IPS-20b (cell line): ENCODE measurements around the gene PAFAH1B2.
"Not testable (repeated sequence)": the region's sequence is repeated elsewhere in the genome, so short reads cannot be mapped to it uniquely, and the experiment has no call there.

Source experiments
- H3K27ac ChIP-seq: one replicate; pipeline ENCODE4 v1.5.1; 2013; ENCODE audit warnings: low read length
- H3K27me3 ChIP-seq: 2 replicates; pipeline ENCODE4 v1.6.1; 2013; ENCODE audit warnings: mild to moderate bottlenecking, low read length, inconsistent platforms; ENCODE audit not compliant: insufficient read depth
- H3K36me3 ChIP-seq: 2 replicates; pipeline ENCODE4 v1.6.1; 2013; ENCODE audit warnings: low read depth, mild to moderate bottlenecking, inconsistent platforms, low read length, moderate library complexity; ENCODE audit not compliant: insufficient read depth
- H3K4me1 ChIP-seq: 2 replicates; pipeline ENCODE4 v1.6.1; 2013; ENCODE audit warnings: mild to moderate bottlenecking, control low read depth, inconsistent platforms, low read length, moderate library complexity; ENCODE audit not compliant: insufficient read depth
- H3K4me3 ChIP-seq: 2 replicates; pipeline ENCODE4 v1.5.1; 2013; ENCODE audit warnings: mild to moderate bottlenecking, low read length, inconsistent platforms
- H3K9ac ChIP-seq: 2 replicates; pipeline ENCODE4 v1.6.1; 2013; ENCODE audit warnings: low read depth, mild to moderate bottlenecking, inconsistent platforms, low read length, moderate library complexity
- H3K9me3 ChIP-seq: 2 replicates; pipeline ENCODE4 v1.6.1; 2013; ENCODE audit warnings: mild to moderate bottlenecking, low read depth, low read length, inconsistent platforms; ENCODE audit not compliant: insufficient read depth

Gene PAFAH1B2

GRCh38 chr11:117130879-117131278 lies 13.2 kb upstream of the PAFAH1B2 start:
- Histone ChIP-seq H3K9me3 (no peaks in the 10 kb centered on the region), H3K4me3 (no peak overlapping the region), H3K27ac (no peak overlapping the region), H3K9ac (no peak overlapping the region), H3K4me1 (no peaks in the 10 kb centered on the region), H3K27me3 (no peaks in the 10 kb centered on the region), H3K36me3 (no peaks in the 10 kb centered on the region)

- Histone ChIP-seq H3K9me3 (no peaks in the 10 kb centered on the region), H3K4me1 (0 out of 2 replicates have a peak, but pooled peaks cover 3% of the 10 kb centered on the region), H3K9ac (no peak overlapping the region), H3K27me3 (no peaks in the 10 kb centered on the region), H3K27ac (no peak overlapping the region), H3K4me3 (no peak overlapping the region), H3K36me3 (no peaks in the 10 kb centered on the region)
Measured at GRCh38 chr11:117134431-117134830, 9.7 kb upstream of the PAFAH1B2 start.

GRCh38 chr11:117134979-117135378 lies 9.1 kb upstream of the PAFAH1B2 start:
- H3K27me3 ChIP-seq, H3K36me3 ChIP-seq, H3K9ac ChIP-seq, H3K9me3 ChIP-seq, H3K4me3 ChIP-seq, H3K4me1 ChIP-seq, H3K27ac ChIP-seq: not testable (repeated sequence)

GRCh38 chr11:117137223-117138086 lies 6.6 kb upstream of the PAFAH1B2 start:
- H3K36me3 ChIP-seq, H3K27me3 ChIP-seq: not testable (repeated sequence)

GRCh38 chr11:117143390-117143789 lies 697 bp upstream of the PAFAH1B2 start:
- Histone ChIP-seq H3K9ac (peak overlapping the region; percentile 87; the same call in 1 of the 2 replicates), H3K27me3 (no peaks in the 10 kb centered on the region), H3K4me3 (peak overlapping the region; percentile 82), H3K9me3 (no peaks in the 10 kb centered on the region), H3K36me3 (peaks cover 32% of the 10 kb centered on the region), H3K4me1 (no peaks in the 10 kb centered on the region), H3K27ac (peak overlapping the region; percentile 94)

More at GRCh38 chr11:117137223-117138086, 6.6 kb upstream of the PAFAH1B2 start:
- not testable (repeated sequence) for H3K4me1 ChIP-seq, H3K27ac ChIP-seq, H3K9me3 ChIP-seq, H3K4me3 ChIP-seq, H3K9ac ChIP-seq

- Histone ChIP-seq H3K27ac (peak overlapping the region; percentile 94), H3K4me3 (peak overlapping the region; percentile 82), H3K27me3 (no peaks in the 10 kb centered on the region), H3K9ac (peak overlapping the region; percentile 87), H3K36me3 (peaks cover 35% of the 10 kb centered on the region), H3K9me3 (no peaks in the 10 kb centered on the region), H3K4me1 (no peaks in the 10 kb centered on the region)
Measured at GRCh38 chr11:117144477-117145392, 648 bp downstream of the PAFAH1B2 start.

DNA sequence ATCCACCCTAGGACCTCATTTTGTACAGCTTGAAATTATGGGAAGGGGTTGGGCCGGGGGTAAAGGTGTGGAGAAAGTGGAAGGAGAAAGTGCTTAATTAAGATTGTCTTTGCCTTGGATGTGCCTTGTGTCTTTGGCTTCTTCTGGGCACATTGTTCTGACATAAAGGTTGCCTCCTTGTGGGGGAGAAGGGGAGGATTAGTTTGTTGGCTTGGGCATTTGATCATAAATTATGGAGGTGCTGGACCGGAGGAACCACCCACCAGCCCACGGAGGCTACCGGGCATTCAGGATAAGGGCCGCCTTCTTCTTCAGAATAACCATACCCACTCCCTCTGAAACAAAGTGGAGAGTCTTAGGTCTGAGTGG lies 1.3 kb downstream of the PAFAH1B2 start:
- Histone ChIP-seq H3K4me3 (peak overlapping the region; percentile 82), H3K9ac (peak overlapping the region; percentile 87; the same call in 1 of the 2 replicates), H3K9me3 (no peaks in the 10 kb centered on the region), H3K4me1 (no peaks in the 10 kb centered on the region), H3K27ac (peak overlapping the region; percentile 94), H3K36me3 (peaks cover 40% of the 10 kb centered on the region), H3K27me3 (no peaks in the 10 kb centered on the region)

- Histone ChIP-seq H3K27ac (no peak overlapping the region), H3K9ac (no peak overlapping the region), H3K36me3 (peaks cover 44% of the 10 kb centered on the region), H3K9me3 (no peaks in the 10 kb centered on the region), H3K4me3 (peak overlapping the region; percentile 82; the same call in 1 of the 2 replicates), H3K4me1 (no peaks in the 10 kb centered on the region), H3K27me3 (no peaks in the 10 kb centered on the region)
Measured at GRCh38 chr11:117146521-117146920, 2.4 kb downstream of the PAFAH1B2 start.

GRCh38 chr11:117152066-117152465 lies 8.0 kb downstream of the PAFAH1B2 start:
- H3K27ac ChIP-seq = no peak overlapping the region
- peaks cover 74% of the 10 kb centered on the region for H3K36me3 ChIP-seq

GRCh38 chr11:117154468-117154867 lies 10.4 kb downstream of the PAFAH1B2 start:
- Histone ChIP-seq H3K27me3 (no peaks in the 10 kb centered on the region), H3K9me3 (no peaks in the 10 kb centered on the region), H3K36me3 (peaks cover 79% of the 10 kb centered on the region), H3K4me1 (no peaks in the 10 kb centered on the region), H3K9ac (no peak overlapping the region), H3K4me3 (no peak overlapping the region), H3K27ac (no peak overlapping the region)

More at GRCh38 chr11:117152066-117152465, 8.0 kb downstream of the PAFAH1B2 start:
- Histone ChIP-seq H3K4me1 (no peaks in the 10 kb centered on the region), H3K4me3 (no peak overlapping the region), H3K9ac (no peak overlapping the region), H3K27me3 (no peaks in the 10 kb centered on the region), H3K9me3 (no peaks in the 10 kb centered on the region)

- H3K27me3 ChIP-seq = no peaks in the 10 kb centered on the region
- H3K36me3 ChIP-seq = peaks cover 92% of the 10 kb centered on the region
- H3K9ac ChIP-seq = no peak overlapping the region
- no peak overlapping the region for H3K4me3 ChIP-seq
- H3K9me3 ChIP-seq = no peaks in the 10 kb centered on the region
- H3K4me1 ChIP-seq = no peaks in the 10 kb centered on the region
- no peak overlapping the region for H3K27ac ChIP-seq
Measured at GRCh38 chr11:117157507-117157906, 13.4 kb downstream of the PAFAH1B2 start.
